ENCODE results near the gene PLXDC2.

- TF ChIP-seq CTCF (conservative IDR thresholded peaks at IDR 0.05; ENCODE audit: low read length) (no peak), EZH2phosphoT487 (IDR thresholded peaks at IDR 0.05; ENCODE audit: borderline replicate concordance) (no peak)
These were observed 106.2 kb downstream of the PLXDC2 start for GRCh38 chr10:19922236-19922963.

Data from Loucy (cell line).